ENCODE results near the gene TCP11.

Gene TCP11

GRCh38 chr6:35094183-35094582 is 47.0 kb downstream of the TCP11 start:
- DNase-seq (ENCODE audit: low read depth in 1 of 2, low spot score in 1 of 2): no peak

GRCh38 chr6:35093783-35094182 is 47.4 kb downstream of the TCP11 start:
- DNase-seq (ENCODE audit: low read depth in 1 of 2, low spot score in 1 of 2): no peak

GRCh38 chr6:35093118-35093445 is 48.1 kb downstream of the TCP11 start:
- DNase-seq (ENCODE audit: low read depth in 1 of 2, low spot score in 1 of 2): no peak

- DNase-seq (ENCODE audit: low read depth in 1 of 2, low spot score in 1 of 2): no peak
These were observed 48.6 kb downstream of the TCP11 start for GRCh38 chr6:35092362-35093117.

GRCh38 chr6:35091346-35092083 is 49.6 kb downstream of the TCP11 start:
- no peak for DNase-seq (ENCODE audit: low read depth in 1 of 2, low spot score in 1 of 2)

- DNase-seq (ENCODE audit: low read depth in 1 of 2, low spot score in 1 of 2): no peak
These were observed 50.4 kb downstream of the TCP11 start for GRCh38 chr6:35090734-35091133.

GRCh38 chr6:35089935-35090505 is 51.1 kb downstream of the TCP11 start:
- DNase-seq (ENCODE audit: low read depth in 1 of 2, low spot score in 1 of 2): no peak

GRCh38 chr6:35089216-35089934 is 51.8 kb downstream of the TCP11 start:
- no peak for DNase-seq (ENCODE audit: low read depth in 1 of 2, low spot score in 1 of 2)

- DNase-seq (ENCODE audit: low read depth in 1 of 2, low spot score in 1 of 2): no peak
These were observed 52.6 kb downstream of the TCP11 start for GRCh38 chr6:35088281-35089215.

- no peak for DNase-seq (ENCODE audit: low read depth in 1 of 2, low spot score in 1 of 2)
These were observed 53.5 kb downstream of the TCP11 start for GRCh38 chr6:35087361-35088280.

GRCh38 chr6:35086636-35087360 is 54.3 kb downstream of the TCP11 start:
- no peak for DNase-seq (ENCODE audit: low read depth in 1 of 2, low spot score in 1 of 2)

GRCh38 chr6:35086282-35086632 is 54.9 kb downstream of the TCP11 start:
- no peak for DNase-seq (ENCODE audit: low read depth in 1 of 2, low spot score in 1 of 2)

GRCh38 chr6:35085359-35086281 is 55.5 kb downstream of the TCP11 start:
- DNase-seq (ENCODE audit: low read depth in 1 of 2, low spot score in 1 of 2): no peak

- no peak for DNase-seq (ENCODE audit: low read depth in 1 of 2, low spot score in 1 of 2)
These were observed 56.5 kb downstream of the TCP11 start for GRCh38 chr6:35084511-35085203.

GRCh38 chr6:35084041-35084491 is 57.1 kb downstream of the TCP11 start:
- DNase-seq (ENCODE audit: low read depth in 1 of 2, low spot score in 1 of 2): no peak

GRCh38 chr6:35083507-35083906 is 57.6 kb downstream of the TCP11 start:
- no peak for DNase-seq (ENCODE audit: low read depth in 1 of 2, low spot score in 1 of 2)

GRCh38 chr6:35082733-35083403 is 58.3 kb downstream of the TCP11 start:
- no peak for DNase-seq (ENCODE audit: low read depth in 1 of 2, low spot score in 1 of 2)
